Effector memory CD4-positive, alpha-beta T cell (primary cell): ENCODE results near the gene ESF1.
"Not testable (repeated sequence)": the region's sequence is repeated elsewhere in the genome, so short reads cannot be mapped to it uniquely, and the experiment has no call there.

Experiments
- DNase-seq, 3 donors: peaks; one replicate each; pipeline ENCODE4 v3.0.0-alpha.2; 2020
- H3K27ac ChIP-seq: 2 replicates; pipeline ENCODE4 v1.7.0; 2013; ENCODE audit warnings: mild to moderate bottlenecking, low read length, moderate library complexity; ENCODE audit not compliant: insufficient read depth, poor library complexity, severe bottlenecking
- H3K27me3 ChIP-seq: replicated peaks from 2 replicates; pipeline ENCODE4 v1.7.0; 2013; ENCODE audit warnings: mild to moderate bottlenecking, low read length; ENCODE audit not compliant: insufficient read depth, control insufficient read depth, poor library complexity, severe bottlenecking
- H3K36me3 ChIP-seq: 2 replicates; pipeline ENCODE4 v1.7.0; 2013; ENCODE audit warnings: mild to moderate bottlenecking, low read length, moderate library complexity; ENCODE audit not compliant: control insufficient read depth, insufficient read depth
- H3K4me1 ChIP-seq: 2 replicates; pipeline ENCODE4 v1.7.0; 2013; ENCODE audit warnings: low read length, mild to moderate bottlenecking; ENCODE audit not compliant: control insufficient read depth, insufficient read depth, poor library complexity, severe bottlenecking
- H3K4me3 ChIP-seq: 2 replicates; pipeline ENCODE4 v1.7.0; 2013; ENCODE audit warnings: low read length, low read depth, mild to moderate bottlenecking; ENCODE audit not compliant: insufficient read depth, poor library complexity, severe bottlenecking
- H3K9me3 ChIP-seq: 2 replicates; pipeline ENCODE4 v1.7.0; 2013; ENCODE audit warnings: mild to moderate bottlenecking, low read length, moderate library complexity; ENCODE audit not compliant: control insufficient read depth

Gene ESF1

GRCh38 chr20:13744352-13744751 is 40.4 kb downstream of the ESF1 start:
- Histone ChIP-seq H3K4me1 (no peaks in the 10 kb centered on the region), H3K27ac (no peak overlapping the region), H3K27me3 (no peaks in the 10 kb centered on the region), H3K36me3 (no peaks in the 10 kb centered on the region), H3K9me3 (no peaks in the 10 kb centered on the region), H3K4me3 (no peak overlapping the region)
- no peak for DNase-seq

GRCh38 chr20:13741879-13742278 is 42.8 kb downstream of the ESF1 start:
- Histone ChIP-seq H3K27me3 (no peaks in the 10 kb centered on the region), H3K27ac (no peak overlapping the region), H3K9me3 (no peaks in the 10 kb centered on the region), H3K4me3 (no peak overlapping the region), H3K36me3 (no peaks in the 10 kb centered on the region), H3K4me1 (no peaks in the 10 kb centered on the region)
- no peak for DNase-seq

- H3K27me3 ChIP-seq: no peaks in the 10 kb centered on the region
- H3K4me3 ChIP-seq: no peak overlapping the region
- H3K27ac ChIP-seq: no peak overlapping the region
- H3K4me1 ChIP-seq: no peaks in the 10 kb centered on the region
- no peaks in the 10 kb centered on the region for H3K36me3 ChIP-seq
- H3K9me3 ChIP-seq: no peaks in the 10 kb centered on the region
- DNase-seq: no peak
These were observed 44.7 kb downstream of the ESF1 start for GRCh38 chr20:13739731-13740649.

- not testable (repeated sequence) for H3K9me3 ChIP-seq, H3K27me3 ChIP-seq, H3K27ac ChIP-seq, DNase-seq, H3K4me1 ChIP-seq, H3K36me3 ChIP-seq, H3K4me3 ChIP-seq
These were observed 46.5 kb downstream of the ESF1 start for GRCh38 chr20:13738187-13738586.

GRCh38 chr20:13736436-13737191 is 48.1 kb downstream of the ESF1 start:
- Histone ChIP-seq H3K4me3 (no peak overlapping the region), H3K27me3 (no peaks in the 10 kb centered on the region), H3K27ac (no peak overlapping the region), H3K36me3 (peaks cover 10% of the 10 kb centered on the region), H3K4me1 (no peaks in the 10 kb centered on the region), H3K9me3 (no peaks in the 10 kb centered on the region)
- DNase-seq: no peak

GRCh38 chr20:13735826-13736225 is 48.9 kb downstream of the ESF1 start:
- DNase-seq: no peak
- Histone ChIP-seq H3K27me3 (no peaks in the 10 kb centered on the region), H3K27ac (no peak overlapping the region), H3K4me1 (no peaks in the 10 kb centered on the region), H3K36me3 (peaks cover 10% of the 10 kb centered on the region), H3K9me3 (no peaks in the 10 kb centered on the region), H3K4me3 (no peak overlapping the region)

- H3K27ac ChIP-seq: no peak overlapping the region
- DNase-seq: no peak
- no peaks in the 10 kb centered on the region for H3K27me3 ChIP-seq
- H3K36me3 ChIP-seq: peaks cover 18% of the 10 kb centered on the region
- H3K4me3 ChIP-seq: no peak overlapping the region
- H3K4me1 ChIP-seq: no peaks in the 10 kb centered on the region
- H3K9me3 ChIP-seq: no peaks in the 10 kb centered on the region
These were observed 61.7 kb downstream of the ESF1 start for GRCh38 chr20:13723011-13723410.

GRCh38 chr20:13718171-13718570 is 66.5 kb downstream of the ESF1 start:
- H3K9me3 ChIP-seq: no peaks in the 10 kb centered on the region
- no peak overlapping the region for H3K4me3 ChIP-seq
- DNase-seq: no peak
- H3K27me3 ChIP-seq: no peaks in the 10 kb centered on the region
- H3K27ac ChIP-seq: no peak overlapping the region
- no peaks in the 10 kb centered on the region for H3K4me1 ChIP-seq
- peaks cover 37% of the 10 kb centered on the region for H3K36me3 ChIP-seq

- Histone ChIP-seq H3K27ac (no peak overlapping the region), H3K9me3 (no peaks in the 10 kb centered on the region), H3K4me3 (no peak overlapping the region), H3K27me3 (no peaks in the 10 kb centered on the region), H3K36me3 (peaks cover 37% of the 10 kb centered on the region), H3K4me1 (no peaks in the 10 kb centered on the region)
- DNase-seq: no peak
These were observed 67.1 kb downstream of the ESF1 start for GRCh38 chr20:13717631-13718044.

- no peaks in the 10 kb centered on the region for H3K27me3 ChIP-seq
- peaks cover 31% of the 10 kb centered on the region for H3K36me3 ChIP-seq
- H3K4me3 ChIP-seq: no peak overlapping the region
- no peak for DNase-seq
- no peaks in the 10 kb centered on the region for H3K4me1 ChIP-seq
- no peak overlapping the region for H3K27ac ChIP-seq
- no peaks in the 10 kb centered on the region for H3K9me3 ChIP-seq
These were observed 69.5 kb downstream of the ESF1 start for GRCh38 chr20:13715171-13715570.
